Measurements from ENCODE around the gene LSM11.

Gene LSM11

GRCh38 chr5:157710431-157710830 lies 33.1 kb upstream of the LSM11 start:
- Histone ChIP-seq H4K20me1 (ENCODE audit: low read depth, low read length) (no peaks in the 10 kb centered on the region), H3F3A (ENCODE audit: insufficient read depth) (no peaks in the 10 kb centered on the region), H3K27ac (ENCODE audit: low read depth, low read length) (no peak overlapping the region), H3K27me3 (ENCODE audit: low read length) (no peaks in the 10 kb centered on the region), H3K4me2 (ENCODE audit: low read depth, low read length, poor library complexity, severe bottlenecking) (no peak overlapping the region), H3K4me3 (ENCODE audit: insufficient read depth, low read length, poor library complexity, severe bottlenecking) (no peak overlapping the region), H3K9me2 (replicated peaks; ENCODE audit: insufficient read depth, low read length) (no peaks in the 10 kb centered on the region), H3K36me3 (ENCODE audit: low read length) (no peaks in the 10 kb centered on the region), H3K9me3 (ENCODE audit: insufficient read depth, low read length) (no peaks in the 10 kb centered on the region), H2AFZ (ENCODE audit: low read depth, low read length, severe bottlenecking) (no peak overlapping the region), H3K79me2 (ENCODE audit: insufficient read depth, low read length) (no peaks in the 10 kb centered on the region), H3K9ac (ENCODE audit: low read length) (no peak overlapping the region)
- TF ChIP-seq CTCF (IDR thresholded peaks at IDR 0.05; ENCODE audit: insufficient read depth, low read length, poor library complexity, severe bottlenecking) (no peak), EZH2phosphoT487 (conservative IDR thresholded peaks at IDR 0.05; ENCODE audit: low read length) (no peak)

GRCh38 chr5:157710882-157711281 lies 32.6 kb upstream of the LSM11 start:
- TF ChIP-seq EZH2phosphoT487 (conservative IDR thresholded peaks at IDR 0.05; ENCODE audit: low read length): no peak
- no peak for TF ChIP-seq CTCF (IDR thresholded peaks at IDR 0.05; ENCODE audit: insufficient read depth, low read length, poor library complexity, severe bottlenecking)
- H3F3A ChIP-seq (ENCODE audit: insufficient read depth): no peaks in the 10 kb centered on the region
- no peaks in the 10 kb centered on the region for H3K9me2 ChIP-seq (replicated peaks; ENCODE audit: insufficient read depth, low read length)
- no peak overlapping the region for H3K4me3 ChIP-seq (ENCODE audit: insufficient read depth, low read length, poor library complexity, severe bottlenecking)
- H4K20me1 ChIP-seq (ENCODE audit: low read depth, low read length): no peaks in the 10 kb centered on the region
- no peak overlapping the region for H3K27ac ChIP-seq (ENCODE audit: low read depth, low read length)
- no peak overlapping the region for H3K9ac ChIP-seq (ENCODE audit: low read length)
- no peak overlapping the region for H3K4me2 ChIP-seq (ENCODE audit: low read depth, low read length, poor library complexity, severe bottlenecking)
- no peak overlapping the region for H2AFZ ChIP-seq (ENCODE audit: low read depth, low read length, severe bottlenecking)
- no peaks in the 10 kb centered on the region for H3K79me2 ChIP-seq (ENCODE audit: insufficient read depth, low read length)
- no peaks in the 10 kb centered on the region for H3K36me3 ChIP-seq (ENCODE audit: low read length)
- no peaks in the 10 kb centered on the region for H3K27me3 ChIP-seq (ENCODE audit: low read length)
- H3K9me3 ChIP-seq (ENCODE audit: insufficient read depth, low read length): no peaks in the 10 kb centered on the region

- Histone ChIP-seq H3K36me3 (ENCODE audit: low read length) (no peaks in the 10 kb centered on the region), H4K20me1 (ENCODE audit: low read depth, low read length) (no peaks in the 10 kb centered on the region), H3F3A (ENCODE audit: insufficient read depth) (no peaks in the 10 kb centered on the region), H3K9me2 (replicated peaks; ENCODE audit: insufficient read depth, low read length) (no peaks in the 10 kb centered on the region), H3K27me3 (ENCODE audit: low read length) (no peaks in the 10 kb centered on the region), H3K4me2 (ENCODE audit: low read depth, low read length, poor library complexity, severe bottlenecking) (no peak overlapping the region), H2AFZ (ENCODE audit: low read depth, low read length, severe bottlenecking) (no peak overlapping the region), H3K79me2 (ENCODE audit: insufficient read depth, low read length) (no peaks in the 10 kb centered on the region), H3K27ac (ENCODE audit: low read depth, low read length) (no peak overlapping the region), H3K4me3 (ENCODE audit: insufficient read depth, low read length, poor library complexity, severe bottlenecking) (no peak overlapping the region), H3K9ac (ENCODE audit: low read length) (no peak overlapping the region), H3K9me3 (ENCODE audit: insufficient read depth, low read length) (no peaks in the 10 kb centered on the region)
- no peak for TF ChIP-seq EZH2phosphoT487 (conservative IDR thresholded peaks at IDR 0.05; ENCODE audit: low read length)
- no peak for TF ChIP-seq CTCF (IDR thresholded peaks at IDR 0.05; ENCODE audit: insufficient read depth, low read length, poor library complexity, severe bottlenecking)
Measured at GRCh38 chr5:157713830-157714595, 29.5 kb upstream of the LSM11 start.

Data from SU-DHL-6 (cell line).